Heart left ventricle (tissue), 13 donors: ENCODE results near the gene COL27A1.

Experiments
- CTCF ChIP-seq, 12 donors: fragments of 200-600 bp; sonication (generic) in 4 of 12; IDR thresholded peaks; one replicate each; pipeline versions ENCODE4 v1.5.0 to v1.8.0; 2018 to 2022; ENCODE audit warnings: antibody characterized with exemption in 12 of 12, mild to moderate bottlenecking in 5 of 12
- POLR2A ChIP-seq, 2 donors: fragments of 450-650 bp; IDR thresholded peaks; one replicate each; pipeline ENCODE4 v1.6.1; 2017; ENCODE audit warnings: antibody characterized with exemption in 2 of 2, mild to moderate bottlenecking in 2 of 2, moderate library complexity in 2 of 2
- donor health status: ischemic (EF 13 %, LVEDD 7.1; RV severe dilation, severe dysfunction).
- donor health status: DM: no; HTN: yes; CAD: no.
- donor health status: DM: no; HTN: no; CAD: no.
- donor health status: ischemic (EF 25% LVEDD 6.9; RV normal size, moderate dysfunction).
- donor health status: ischemic (EF 25% LVEDD 5.7; RV mildly dilated, moderate dysfunction).
- donor health status: ischemic (EF 35%, LVEDD 5.7; RV mildly dilated, moderate dysfunction).
- donor health status: nonischemic (EF 11% LVEDD 7.7; RV severe dilation, severe dysfunction).
- donor health status: DM: yes; HTN: yes; CAD: no.
- donor health status: PGD.
- donor health status: ischemic (EF 29% LVEDD 5.4; RV normal size, mild dysfunction).
- donor health status: nonischemic (EF 23%, LVEDD 6.1; RV moderate dilation, normal function).

GRCh38 chr9:114164191-114164794 is 9.0 kb downstream of the COL27A1 start:
- TF ChIP-seq CTCF (IDR thresholded peaks at IDR 0.05) = no peak
- TF ChIP-seq POLR2A (IDR thresholded peaks at IDR 0.05) = no peak
